HG03558 (cell line): ENCODE data around the gene KLHL17.
"Not testable (repeated sequence)": the region's sequence is repeated elsewhere in the genome, so short reads cannot be mapped to it uniquely, and the experiment has no call there.

Experiments used
- ATAC-seq: cut with Tn5 transposase; IDR thresholded peaks from one replicate; pipeline ENCODE4 v1.9.1; 2021; ENCODE audit warnings: moderate number of reproducible peaks; ENCODE audit not compliant: unreplicated experiment; ENCODE audit errors: extremely low read depth

Gene KLHL17

DNA sequence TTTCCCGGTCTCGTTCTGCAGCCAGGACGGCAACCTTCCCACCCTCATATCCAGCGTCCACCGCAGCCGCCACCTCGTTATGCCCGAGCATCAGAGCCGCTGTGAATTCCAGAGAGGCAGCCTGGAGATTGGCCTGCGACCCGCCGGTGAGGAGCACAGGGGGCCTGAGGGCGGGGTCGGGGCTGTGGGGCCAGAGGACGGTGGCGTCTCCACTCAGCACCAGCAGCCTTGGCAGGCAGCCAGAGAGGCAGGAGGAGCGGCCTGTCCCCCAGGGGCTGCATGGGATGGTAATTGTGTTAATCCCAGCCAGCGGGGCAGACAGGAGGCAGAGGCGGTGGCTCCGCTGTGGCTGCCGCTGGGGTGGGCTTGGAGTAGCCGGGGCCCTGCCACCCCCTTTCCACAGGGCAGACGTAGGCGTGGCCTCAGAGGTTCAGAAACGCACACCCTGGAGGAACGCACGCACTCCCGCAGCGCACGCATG, 24.6 kb upstream of the KLHL17 start:
- ATAC-seq = no peak

DNA sequence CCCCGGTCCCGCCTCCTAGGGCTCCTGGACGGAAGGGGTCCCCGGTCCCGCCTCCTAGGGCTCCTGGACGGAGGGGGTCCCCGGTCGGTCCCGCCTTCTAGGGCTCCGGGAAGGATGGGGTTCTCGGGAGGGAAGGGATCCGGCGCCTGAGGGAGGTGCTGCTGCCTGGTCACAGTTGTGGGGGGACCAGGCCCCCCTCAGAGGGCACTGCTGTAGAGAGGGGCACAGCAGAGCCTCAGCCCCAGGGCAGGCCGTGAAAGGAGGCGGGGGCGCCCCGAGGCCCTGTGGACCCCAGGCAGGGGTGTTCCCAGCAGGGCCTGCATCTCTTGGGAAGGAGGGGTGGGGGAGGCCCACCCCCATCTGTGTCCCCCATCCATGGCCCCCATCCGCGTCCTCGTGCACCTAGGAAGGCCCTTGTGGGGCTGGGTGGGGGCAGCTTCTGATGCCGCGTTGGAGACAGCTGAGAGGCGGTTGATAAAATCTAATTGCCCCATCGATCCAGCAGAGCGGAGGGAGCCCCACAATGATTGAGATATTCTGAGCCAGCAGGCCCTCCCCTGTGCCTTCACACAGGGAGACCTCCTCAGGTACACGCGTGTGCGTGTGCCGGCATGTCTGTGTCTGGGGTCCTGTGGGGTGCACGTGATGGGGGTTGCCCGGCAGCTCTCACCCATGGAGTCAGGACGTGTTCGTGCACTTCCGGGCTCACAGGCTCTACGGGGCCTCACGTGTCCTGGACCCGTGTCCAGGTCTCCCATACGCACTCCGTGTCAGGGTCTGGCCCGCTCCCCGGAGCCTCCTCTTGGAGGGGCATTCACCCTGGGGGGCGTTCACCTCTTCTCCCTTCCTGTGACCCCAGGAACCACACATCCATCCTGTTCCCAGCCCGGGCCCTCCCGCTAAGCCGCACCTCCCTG, 23.8 kb upstream of the KLHL17 start:
- ATAC-seq = no peak

DNA sequence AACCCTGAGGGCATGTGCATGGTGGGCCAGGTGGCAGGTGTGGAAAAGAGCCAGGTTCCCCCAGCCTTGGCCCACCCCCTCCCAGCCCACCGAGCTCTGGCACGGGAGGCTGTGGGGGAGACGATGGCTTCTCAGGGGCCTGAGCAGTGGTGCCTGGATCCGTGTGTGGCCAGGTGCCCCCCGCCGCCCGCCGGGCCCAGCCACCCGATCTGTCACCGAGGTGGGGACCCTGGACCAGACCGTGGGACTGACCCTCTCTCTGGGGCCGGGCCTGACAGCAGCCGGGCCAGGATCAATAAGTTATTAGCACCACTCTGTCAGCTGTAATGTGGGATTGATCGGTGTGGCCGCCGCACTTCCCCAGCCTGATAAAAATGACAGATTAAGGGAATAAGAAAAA, 22.9 kb upstream of the KLHL17 start:
- ATAC-seq = no peak

DNA sequence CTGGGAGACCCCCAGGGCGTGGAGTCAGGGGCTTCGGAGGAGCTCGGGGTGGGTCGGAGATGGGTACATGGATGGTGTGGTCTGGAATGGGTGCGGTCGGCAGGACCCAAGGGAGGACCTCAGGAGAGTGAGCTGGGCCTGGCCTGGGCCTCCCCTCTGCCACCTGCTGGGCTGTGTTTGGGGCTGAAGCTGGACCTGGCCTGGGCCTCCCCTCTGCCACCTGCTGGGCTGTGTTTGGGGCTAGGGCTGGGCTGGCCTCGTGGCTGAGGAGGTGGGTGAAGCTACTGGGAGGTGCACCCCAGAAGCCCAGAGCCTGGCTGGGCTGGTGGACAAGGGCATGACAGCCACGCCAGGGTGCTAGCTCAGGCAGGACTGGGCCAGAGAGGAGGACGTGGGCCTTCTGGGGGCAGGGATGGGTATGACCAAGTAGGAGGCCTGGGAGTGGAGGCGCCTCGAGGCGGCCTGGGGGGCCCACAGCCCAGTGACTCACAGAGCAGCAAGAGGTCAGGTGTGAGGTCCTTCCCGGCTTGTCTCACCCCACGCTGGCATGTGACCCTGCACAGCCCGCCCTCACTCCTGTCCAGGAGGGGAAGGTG, 22.2 kb upstream of the KLHL17 start:
- no peak for ATAC-seq

DNA sequence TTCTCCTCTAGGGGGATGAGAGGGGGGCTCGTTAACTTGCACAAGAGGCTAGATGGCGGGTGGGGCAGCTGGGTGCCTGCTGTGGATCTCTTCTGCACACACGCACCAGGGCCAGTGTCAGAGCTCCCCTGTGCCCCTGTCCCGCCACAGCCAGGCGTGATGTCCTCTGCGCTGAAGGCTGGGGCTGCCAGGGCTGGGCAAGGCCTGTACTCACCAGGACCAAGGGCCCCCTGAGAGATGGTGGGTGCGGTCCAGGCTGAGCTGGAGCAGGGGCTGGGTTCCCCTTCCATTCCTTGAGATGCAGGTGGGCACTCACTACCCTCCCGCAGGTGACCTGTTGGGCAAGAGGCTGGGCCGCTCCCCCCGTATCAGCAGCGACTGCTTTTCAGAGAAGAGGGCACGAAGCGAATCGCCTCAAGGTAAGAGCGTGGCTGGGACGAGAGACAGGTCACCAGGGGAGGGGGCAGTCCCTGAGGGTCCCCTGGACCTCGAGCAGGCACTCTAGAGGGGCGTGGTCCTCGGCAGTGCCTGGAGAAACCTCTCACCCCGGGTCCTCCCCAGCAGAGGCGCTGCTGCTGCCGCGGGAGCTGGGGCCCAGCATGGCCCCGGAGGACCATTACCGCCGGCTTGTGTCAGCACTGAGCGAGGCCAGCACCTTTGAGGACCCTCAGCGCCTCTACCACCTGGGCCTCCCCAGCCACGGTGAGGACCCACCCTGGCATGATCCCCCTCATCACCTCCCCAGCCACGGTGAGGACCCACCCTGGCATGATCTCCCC, 21.5 kb upstream of the KLHL17 start:
- ATAC-seq = no peak

DNA sequence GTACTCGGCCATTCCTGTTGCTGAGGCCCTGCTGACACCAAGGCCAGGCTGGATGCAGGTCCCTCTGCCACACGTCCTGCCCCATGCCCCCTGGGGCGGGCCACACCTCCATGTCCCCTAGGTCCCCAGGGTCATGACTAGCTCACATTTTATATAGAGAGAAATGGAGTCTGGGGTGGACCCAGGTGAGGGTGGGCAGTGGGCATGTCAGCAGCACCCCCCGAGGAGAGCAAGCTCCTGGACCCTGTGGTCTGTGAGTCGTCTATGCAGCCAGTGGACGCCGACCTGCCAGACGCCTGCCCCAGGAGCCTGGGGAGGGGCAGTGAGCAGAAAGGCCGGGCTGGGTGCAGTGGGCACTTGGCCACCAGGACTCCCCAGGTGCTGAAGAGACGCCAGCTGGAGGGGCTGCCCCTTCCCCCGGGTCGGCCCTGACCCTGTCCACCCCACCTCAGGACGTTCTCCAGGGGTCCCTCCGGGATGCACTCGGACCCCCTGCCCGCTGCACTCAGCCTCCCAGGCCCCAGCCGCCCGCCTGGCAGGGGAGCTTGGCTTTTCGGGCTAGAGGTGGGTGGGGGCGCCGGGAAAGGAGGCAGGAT, 20.8 kb upstream of the KLHL17 start:
- no peak for ATAC-seq

DNA sequence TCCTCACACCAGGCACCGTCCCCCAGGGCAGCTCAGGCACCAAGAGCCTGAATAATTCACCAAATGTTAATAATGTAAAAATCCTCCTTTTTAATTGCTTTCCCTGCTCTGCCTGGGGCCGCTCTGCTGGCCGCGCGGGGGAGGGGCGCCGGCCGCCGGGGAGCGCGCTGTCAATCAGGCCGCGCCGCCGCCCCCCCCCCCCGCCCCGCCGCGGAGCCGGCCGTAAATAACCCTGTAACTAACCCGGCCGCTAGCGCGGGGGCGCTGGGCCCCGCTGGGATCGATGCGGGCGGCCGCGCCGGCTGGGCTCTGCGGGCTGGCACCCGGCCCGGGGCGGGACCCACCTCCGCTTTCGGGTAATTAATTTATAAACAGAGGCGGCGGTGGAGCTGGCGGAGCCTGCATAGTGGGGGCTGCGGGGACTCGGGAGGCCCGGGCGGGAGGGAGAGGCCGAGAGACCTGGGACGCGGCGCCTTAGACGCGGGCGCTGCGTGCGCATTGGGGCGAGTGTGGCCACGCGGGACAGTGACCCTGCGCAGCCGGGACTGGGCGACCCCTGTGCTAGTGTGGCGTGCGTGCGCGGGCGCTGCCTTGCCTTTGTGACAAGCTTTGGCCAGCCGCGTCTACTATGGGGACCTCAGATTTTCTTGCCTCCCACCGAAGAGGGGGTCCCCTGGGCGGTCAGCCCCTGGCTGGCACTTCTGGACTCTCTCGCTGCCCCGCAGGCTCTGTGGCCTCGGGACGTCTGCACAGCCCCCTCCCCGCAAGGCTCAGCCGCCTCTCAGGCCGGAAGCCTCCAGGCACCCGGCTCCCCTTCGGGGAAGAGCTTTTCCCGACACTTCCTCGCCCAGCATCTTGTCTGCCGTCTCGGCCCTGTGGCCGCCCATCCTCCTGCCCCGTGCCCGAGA, 20.0 kb upstream of the KLHL17 start:
- ATAC-seq = no peak

DNA sequence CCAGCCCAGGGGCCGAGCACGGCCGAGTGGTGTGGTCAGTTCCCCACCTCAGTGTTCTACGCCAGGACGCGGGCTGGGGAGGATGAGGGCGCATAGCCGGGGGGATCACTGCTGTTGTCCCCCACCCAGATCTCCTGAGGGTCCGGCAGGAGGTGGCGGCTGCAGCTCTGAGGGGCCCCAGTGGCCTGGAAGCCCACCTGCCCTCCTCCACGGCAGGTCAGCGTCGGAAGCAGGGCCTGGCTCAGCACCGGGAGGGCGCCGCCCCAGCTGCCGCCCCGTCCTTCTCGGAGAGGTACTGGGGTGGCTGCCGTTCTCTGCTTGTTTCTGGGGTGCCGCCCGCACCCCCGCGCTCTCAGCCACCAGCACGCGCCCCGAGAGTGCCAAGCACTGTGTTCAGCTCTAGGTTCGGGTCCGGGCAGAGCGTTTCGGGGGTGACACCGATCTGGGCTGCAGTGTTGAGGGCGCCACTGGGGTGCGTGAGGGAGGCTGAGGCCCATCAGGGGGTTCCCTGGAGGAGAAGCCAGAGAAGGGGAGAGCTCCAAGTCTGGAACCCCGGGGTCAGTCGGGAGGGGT, 19.3 kb upstream of the KLHL17 start:
- ATAC-seq = no peak

DNA sequence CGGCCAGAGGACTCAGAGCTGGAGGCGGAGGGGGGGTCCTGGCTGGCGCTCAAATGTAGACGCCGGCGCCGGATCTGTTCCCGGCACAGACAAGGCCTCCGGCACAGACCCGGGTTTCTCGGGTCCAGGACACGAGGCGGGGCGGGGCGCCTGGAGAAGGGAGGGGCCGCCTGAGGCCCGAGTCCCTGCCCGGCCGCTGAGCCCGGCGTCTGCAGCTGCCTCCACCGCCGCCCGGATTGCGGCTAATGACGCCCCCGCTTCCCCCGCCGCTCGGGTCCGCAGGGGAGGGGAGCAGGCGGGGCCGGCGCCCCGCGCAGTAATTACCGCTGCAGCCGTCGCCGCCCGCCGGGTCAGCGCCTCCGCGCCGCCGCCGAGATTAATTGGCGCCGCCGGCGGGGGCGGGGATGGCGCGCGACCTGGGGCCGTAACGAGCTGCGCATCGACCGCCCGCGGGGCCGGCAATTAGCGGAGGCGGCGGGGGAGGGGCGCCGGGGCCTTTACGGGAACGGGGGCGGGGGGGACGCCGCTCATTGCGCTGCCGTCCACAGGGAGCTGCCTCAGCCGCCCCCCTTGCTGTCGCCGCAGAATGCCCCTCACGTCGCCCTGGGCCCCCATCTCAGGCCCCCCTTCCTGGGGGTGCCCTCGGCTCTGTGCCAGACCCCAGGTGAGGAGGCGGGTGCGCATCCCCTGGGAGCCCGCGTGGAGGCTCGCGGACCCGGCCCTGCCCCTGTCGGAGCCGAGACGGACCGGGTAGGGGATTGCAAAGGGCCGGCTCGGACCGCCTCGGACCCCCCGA, 18.6 kb upstream of the KLHL17 start:
- ATAC-seq = no peak

DNA sequence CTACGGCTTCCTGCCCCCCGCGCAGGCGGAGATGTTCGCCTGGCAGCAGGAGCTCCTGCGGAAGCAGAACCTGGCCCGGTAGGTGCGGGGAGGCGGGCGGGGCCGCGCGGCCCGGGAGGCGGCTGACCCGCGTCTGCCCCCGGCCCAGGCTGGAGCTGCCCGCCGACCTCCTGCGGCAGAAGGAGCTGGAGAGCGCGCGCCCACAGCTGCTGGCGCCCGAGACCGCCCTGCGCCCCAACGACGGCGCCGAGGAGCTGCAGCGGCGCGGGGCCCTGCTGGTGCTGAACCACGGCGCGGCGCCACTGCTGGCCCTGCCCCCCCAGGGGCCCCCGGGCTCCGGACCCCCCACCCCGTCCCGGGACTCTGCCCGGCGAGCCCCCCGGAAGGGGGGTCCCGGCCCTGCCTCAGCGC, 18.0 kb upstream of the KLHL17 start:
- ATAC-seq = no peak

DNA sequence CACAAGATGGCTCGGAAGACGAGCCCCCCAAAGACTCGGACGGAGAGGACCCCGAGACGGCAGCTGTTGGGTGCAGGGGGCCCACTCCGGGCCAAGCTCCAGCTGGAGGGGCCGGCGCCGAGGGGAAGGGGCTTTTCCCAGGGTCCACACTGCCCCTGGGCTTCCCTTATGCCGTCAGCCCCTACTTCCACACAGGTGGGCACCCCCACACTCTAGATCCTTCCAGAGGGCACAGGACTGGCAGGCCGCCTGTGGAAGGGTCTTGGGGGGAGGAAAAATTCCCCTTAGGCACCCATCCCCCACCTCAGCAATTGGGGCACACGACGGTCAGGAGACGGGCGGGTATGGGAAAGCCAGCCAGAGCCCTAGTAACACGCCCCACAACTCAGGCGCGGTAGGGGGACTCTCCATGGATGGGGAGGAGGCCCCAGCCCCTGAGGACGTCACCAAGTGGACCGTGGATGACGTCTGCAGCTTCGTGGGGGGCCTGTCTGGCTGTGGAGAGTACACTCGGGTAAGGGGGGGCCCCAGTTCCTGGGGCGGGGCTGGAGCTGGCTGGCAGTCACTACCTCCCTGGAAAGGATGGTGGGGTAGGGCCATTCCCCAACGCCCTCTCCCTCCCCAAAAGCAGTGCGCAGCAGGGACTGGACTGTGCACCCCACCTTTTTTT, 17.4 kb upstream of the KLHL17 start:
- ATAC-seq = no peak

DNA sequence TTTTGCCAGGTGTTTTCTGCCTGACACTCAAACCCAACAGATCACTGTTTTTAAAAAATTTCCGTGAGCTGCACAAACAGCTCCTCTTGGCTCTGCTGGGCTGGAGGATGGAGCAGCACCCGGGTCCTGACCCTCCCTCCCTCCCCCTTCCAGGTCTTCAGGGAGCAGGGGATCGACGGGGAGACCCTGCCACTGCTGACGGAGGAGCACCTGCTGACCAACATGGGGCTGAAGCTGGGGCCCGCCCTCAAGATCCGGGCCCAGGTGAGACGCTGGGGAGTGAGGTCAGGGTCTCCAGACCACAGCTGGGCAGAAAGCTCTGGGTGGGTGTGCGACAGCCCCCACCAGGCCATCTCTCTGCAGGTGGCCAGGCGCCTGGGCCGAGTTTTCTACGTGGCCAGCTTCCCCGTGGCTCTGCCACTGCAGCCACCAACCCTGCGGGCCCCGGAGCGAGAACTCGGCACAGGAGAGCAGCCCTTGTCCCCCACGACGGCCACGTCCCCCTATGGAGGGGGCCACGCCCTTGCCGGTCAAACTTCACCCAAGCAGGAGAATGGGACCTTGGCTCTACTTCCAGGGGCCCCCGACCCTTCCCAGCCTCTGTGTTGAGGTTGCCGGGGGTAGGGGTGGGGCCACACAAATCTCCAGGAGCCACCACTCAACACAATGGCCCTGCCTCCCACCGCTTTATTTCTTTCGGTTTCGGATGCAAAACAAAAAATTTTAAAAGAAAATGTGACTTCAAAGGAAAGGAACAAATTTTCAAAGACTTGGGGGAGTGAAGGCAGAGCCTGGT, 16.6 kb upstream of the KLHL17 start:
- no peak for ATAC-seq

DNA sequence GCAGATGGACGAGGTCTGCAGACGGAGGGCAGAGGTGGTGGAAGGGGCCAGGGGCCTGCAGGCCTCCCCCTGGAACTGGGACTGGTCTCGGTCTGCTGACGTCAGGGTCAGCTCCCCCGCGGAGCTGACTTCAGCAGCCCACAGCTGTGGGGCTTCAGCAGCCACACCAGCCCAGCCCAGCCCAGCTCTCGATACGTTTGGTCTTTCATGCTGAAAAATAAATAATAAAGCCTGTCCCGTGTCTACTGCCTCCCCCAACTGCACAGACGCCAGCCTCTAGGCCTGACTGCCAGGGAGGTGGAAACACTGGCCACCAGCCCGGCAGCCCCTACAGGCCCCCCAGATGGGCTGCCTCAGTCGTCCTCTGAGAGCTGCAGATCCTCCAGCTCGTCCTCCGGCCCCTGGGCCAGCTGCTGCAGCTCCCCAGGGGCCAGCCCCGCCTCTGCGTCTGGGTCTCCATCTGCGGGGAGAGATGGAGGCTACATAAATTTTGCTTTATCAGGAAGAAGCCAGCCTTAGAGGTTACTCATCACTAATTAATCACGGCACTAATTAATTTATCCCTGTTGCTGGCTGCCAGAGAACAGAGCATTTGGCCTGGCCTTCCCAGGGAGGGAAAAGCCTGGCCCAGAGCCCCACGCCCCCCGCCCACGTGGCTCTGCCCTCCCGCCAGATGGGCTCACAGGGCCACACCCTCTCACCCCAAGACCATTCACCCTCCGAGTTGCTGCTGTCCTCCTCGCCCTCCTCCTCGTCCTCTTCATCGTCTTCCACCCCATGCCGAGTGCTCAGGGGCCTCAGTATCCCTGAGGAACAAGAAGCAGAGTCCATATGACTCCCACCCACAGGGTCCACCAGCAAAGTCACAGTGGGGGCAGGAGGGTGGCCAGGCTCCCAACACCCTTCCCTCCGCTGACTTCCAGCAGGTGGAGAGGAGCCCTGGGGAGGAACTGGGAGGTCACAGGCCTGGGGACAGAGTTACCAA, 15.8 kb upstream of the KLHL17 start:
- no peak for ATAC-seq

DNA sequence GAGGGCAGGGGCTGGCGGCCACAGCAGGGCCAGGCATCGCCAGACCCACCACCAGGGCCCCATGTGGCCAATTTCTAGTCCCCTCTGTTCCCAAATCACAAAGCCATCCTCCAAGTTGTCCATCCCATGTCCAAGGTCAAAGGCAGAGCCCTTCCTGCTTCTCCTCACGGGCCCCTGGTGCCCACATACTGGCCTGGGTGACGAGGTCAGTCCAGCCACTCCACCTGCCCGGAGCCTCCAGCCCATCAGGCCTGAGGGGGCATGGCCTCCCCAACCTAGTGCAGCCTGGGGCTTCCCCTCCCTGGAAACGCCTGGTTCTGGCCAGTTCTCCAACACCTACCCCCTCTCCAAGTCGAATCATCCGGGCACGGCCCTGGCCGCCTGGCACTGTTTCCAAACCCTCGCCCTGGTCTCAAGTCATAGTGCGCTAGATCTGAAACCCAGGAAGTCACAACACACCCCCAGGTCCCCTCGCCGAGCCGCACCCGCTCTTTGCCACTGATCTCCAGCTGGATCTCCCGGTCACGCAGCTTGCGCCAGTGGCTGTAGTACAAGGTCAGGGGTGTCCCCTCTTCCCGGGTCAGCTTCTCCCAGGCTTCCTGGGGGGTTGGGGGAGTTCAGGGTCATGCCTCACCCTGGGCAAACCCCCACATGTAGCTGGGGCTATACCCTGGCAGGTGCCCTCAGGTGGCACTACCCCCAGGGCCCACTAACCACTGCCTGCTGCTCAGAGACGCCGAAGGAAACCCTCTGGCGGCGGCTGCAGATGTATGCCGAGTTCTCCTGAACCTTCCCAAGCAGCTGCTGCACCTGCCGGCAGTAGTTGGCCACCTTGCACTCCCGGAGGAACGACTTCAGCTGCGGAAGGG, 14.5 kb upstream of the KLHL17 start:
- ATAC-seq = no peak

DNA sequence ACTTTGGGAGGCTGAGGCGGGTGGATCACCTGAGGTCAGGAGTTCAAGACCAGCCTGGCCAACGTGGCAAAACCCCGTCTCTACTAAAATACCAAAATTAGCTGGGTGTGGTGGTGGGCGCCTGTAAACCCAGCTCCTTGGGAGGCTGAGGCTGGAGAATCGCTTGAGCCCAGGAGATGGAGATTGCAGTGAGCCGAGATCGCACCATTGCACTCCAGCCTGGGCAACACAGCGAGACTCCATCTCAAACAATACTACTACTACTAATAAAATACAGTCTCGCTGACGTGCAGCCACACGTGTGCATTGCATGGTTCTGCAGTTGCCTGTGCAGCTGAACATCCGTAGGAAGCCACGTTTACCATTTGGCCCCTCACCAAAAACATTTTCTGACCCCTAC, 13.6 kb upstream of the KLHL17 start:
- ATAC-seq = not testable (repeated sequence)
